Activated CD8-positive, alpha-beta T cell treated with anti-CD3 and anti-CD28 coated beads for 36 hours (primary cell): ENCODE results near the gene NOC2L. TPM values are rescaled to one million over a fixed set of nuclear protein-coding genes. Genes with fewer than 3 reads are reported as not detected.
"Not testable (repeated sequence)": the region's sequence is repeated elsewhere in the genome, so short reads cannot be mapped to it uniquely, and the experiment has no call there.

ENCODE experiments used
- ATAC-seq: fragments of 200-7000 bp; cut with Tn5 transposase; one replicate; pipeline ENCODE4 v1.10.0; 2021; ENCODE audit warnings: mild to moderate bottlenecking, moderate library complexity
- CTCF ChIA-PET: fragments of 350-600 bp; sonication (Branson Sonifier 250); formaldehyde crosslinking; loops from one replicate; lab custom pipeline; 2021; ENCODE audit warnings: antibody characterized with exemption; lab: Charles Lee
- POLR2A ChIA-PET: fragments of 350-600 bp; sonication (Branson Sonifier 250); formaldehyde crosslinking; loops from one replicate; lab custom pipeline; 2021; ENCODE audit warnings: antibody characterized with exemption; lab: Charles Lee
- DNase-seq: peaks from one replicate; pipeline ENCODE4 v3.0.0-alpha.2; 2020
- H3K27ac Mint-ChIP-seq: one replicate; pipeline ENCODE4 v1.8.0; 2021; ENCODE audit warnings: mild to moderate bottlenecking, mixed read lengths
- H3K27me3 Mint-ChIP-seq: one replicate; pipeline ENCODE4 v1.8.0; 2021; ENCODE audit warnings: mixed read lengths
- H3K36me3 Mint-ChIP-seq: one replicate; pipeline ENCODE4 v1.8.0; 2021; ENCODE audit warnings: low read depth, mixed read lengths
- H3K4me1 Mint-ChIP-seq: one replicate; pipeline ENCODE4 v1.8.0; 2021; ENCODE audit warnings: low read depth, mixed read lengths
- H3K4me3 Mint-ChIP-seq: one replicate; pipeline ENCODE4 v1.8.0; 2021; ENCODE audit warnings: mild to moderate bottlenecking, moderate library complexity, mixed read lengths
- H3K9me3 Mint-ChIP-seq: one replicate; pipeline ENCODE4 v1.8.0; 2021; ENCODE audit warnings: mixed read lengths
- intact Hi-C: fragments of 100-400 bp; cut with micrococcal nuclease; formaldehyde crosslinking; loops from one replicate; pipeline ENCODE4 v1.10.0; 2022
- total RNA-seq, 2 experiments: library from RNA; stranded (reverse); gene quantifications; one replicate each; pipeline ENCODE4 v1.2.3, GENCODE V29; 2021
- TF ChIP-seq, protein P1 (sequence below): fragments of 200-600 bp; IDR thresholded peaks from one replicate; pipeline ENCODE4 v1.8.0; 2022; ENCODE audit warnings: antibody characterized with exemption, mild to moderate bottlenecking

The NOC2L gene
- total RNA-seq, 2 experiments from 2014 or later = 138 to 139 TPM

DNA sequence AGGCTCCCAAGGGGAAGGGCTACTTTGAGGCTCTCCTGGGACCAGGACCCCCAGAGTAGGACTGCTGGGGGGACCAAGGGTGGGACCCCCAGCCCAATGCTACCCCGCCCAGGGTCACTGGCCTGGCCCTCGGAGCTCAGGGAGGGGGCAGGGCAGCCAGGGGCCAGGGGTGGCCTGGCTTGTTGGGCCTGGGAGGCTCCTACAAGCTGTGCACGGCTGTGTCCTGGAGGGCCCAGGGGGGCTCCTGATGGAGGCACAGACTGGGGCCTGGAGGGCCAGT lies 38.6 kb upstream of the NOC2L start:
- Mint-ChIP-seq H3K27ac (no peak overlapping the region), H3K4me1 (peaks cover 17% of the 10 kb centered on the region), H3K9me3 (peaks cover 1% of the 10 kb centered on the region), H3K27me3 (peaks cover 26% of the 10 kb centered on the region), H3K4me3 (no peak overlapping the region), H3K36me3 (peaks cover 2% of the 10 kb centered on the region)
- ChIA-PET CTCF (interaction anchor here (1.1 kb wide), 1 partner anchor 13 kb away, joined by 6 read pairs; no protein-coding TSS in a partner anchor), POLR2A (interaction anchor here (1.4 kb wide), 1 partner anchor 12 kb away, joined by 3 read pairs; no protein-coding TSS in a partner anchor)
- ATAC-seq = no peak
- TF ChIP-seq, protein P1, sequence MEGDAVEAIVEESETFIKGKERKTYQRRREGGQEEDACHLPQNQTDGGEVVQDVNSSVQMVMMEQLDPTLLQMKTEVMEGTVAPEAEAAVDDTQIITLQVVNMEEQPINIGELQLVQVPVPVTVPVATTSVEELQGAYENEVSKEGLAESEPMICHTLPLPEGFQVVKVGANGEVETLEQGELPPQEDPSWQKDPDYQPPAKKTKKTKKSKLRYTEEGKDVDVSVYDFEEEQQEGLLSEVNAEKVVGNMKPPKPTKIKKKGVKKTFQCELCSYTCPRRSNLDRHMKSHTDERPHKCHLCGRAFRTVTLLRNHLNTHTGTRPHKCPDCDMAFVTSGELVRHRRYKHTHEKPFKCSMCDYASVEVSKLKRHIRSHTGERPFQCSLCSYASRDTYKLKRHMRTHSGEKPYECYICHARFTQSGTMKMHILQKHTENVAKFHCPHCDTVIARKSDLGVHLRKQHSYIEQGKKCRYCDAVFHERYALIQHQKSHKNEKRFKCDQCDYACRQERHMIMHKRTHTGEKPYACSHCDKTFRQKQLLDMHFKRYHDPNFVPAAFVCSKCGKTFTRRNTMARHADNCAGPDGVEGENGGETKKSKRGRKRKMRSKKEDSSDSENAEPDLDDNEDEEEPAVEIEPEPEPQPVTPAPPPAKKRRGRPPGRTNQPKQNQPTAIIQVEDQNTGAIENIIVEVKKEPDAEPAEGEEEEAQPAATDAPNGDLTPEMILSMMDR = no peak
- intact Hi-C loops = no loop called here
- no peak for DNase-seq

DNA sequence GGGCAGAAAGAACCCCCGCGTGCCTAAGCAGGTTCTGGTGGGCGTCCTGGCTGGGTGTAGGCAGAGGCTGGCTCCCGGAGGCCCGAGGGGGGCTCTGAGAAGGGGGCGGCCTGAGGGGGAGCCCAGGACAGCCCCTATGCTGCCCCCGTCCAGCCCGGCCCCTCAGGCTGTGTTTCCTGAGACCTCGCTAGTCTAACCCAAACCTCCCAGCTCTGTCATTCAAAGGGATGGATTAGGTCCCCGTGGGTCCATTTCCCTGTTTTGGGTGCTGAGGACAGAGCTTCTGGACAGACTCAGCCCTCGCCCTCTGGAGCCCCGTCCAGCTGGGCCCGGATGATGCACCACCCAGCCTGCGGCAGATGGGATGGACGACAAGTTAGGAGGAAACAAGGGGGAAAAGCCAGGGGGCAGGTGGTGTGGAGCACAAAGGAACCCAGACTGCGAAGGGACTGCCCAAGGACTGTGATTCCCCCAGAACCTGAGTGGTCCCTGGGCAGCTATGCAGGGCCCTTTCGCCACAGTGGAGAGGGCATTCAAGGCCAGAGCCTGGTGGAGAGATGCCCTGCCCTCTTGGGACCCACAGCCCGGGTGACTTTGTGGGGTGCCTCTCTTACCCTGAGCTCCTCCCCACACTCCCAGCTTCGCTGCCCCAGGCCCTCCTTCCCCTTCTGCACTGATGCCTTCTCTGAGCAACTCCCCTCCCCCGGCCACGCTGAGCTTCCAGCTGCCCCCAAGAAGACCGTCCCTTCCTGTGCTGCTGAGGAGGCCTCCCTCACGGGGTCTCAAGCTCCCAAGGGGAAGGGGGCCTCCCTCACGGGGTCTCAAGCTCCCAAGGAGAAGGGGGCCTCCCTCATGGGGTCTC lies 38.0 kb upstream of the NOC2L start:
- ChIA-PET CTCF (interaction anchor here (1.1 kb wide), 1 partner anchor 13 kb away, joined by 6 read pairs; no protein-coding TSS in a partner anchor), POLR2A (interaction anchor here (1.4 kb wide), 1 partner anchor 12 kb away, joined by 3 read pairs; no protein-coding TSS in a partner anchor)
- DNase-seq (no peak), ATAC-seq (no peak)
- Mint-ChIP-seq H3K27me3 (peaks cover 25% of the 10 kb centered on the region), H3K36me3 (peaks cover 2% of the 10 kb centered on the region), H3K4me3 (no peak overlapping the region), H3K9me3 (peaks cover 4% of the 10 kb centered on the region), H3K4me1 (peaks cover 20% of the 10 kb centered on the region), H3K27ac (no peak overlapping the region)
- TF ChIP-seq, protein P1 = no peak
- intact Hi-C loops = no loop called here

DNA sequence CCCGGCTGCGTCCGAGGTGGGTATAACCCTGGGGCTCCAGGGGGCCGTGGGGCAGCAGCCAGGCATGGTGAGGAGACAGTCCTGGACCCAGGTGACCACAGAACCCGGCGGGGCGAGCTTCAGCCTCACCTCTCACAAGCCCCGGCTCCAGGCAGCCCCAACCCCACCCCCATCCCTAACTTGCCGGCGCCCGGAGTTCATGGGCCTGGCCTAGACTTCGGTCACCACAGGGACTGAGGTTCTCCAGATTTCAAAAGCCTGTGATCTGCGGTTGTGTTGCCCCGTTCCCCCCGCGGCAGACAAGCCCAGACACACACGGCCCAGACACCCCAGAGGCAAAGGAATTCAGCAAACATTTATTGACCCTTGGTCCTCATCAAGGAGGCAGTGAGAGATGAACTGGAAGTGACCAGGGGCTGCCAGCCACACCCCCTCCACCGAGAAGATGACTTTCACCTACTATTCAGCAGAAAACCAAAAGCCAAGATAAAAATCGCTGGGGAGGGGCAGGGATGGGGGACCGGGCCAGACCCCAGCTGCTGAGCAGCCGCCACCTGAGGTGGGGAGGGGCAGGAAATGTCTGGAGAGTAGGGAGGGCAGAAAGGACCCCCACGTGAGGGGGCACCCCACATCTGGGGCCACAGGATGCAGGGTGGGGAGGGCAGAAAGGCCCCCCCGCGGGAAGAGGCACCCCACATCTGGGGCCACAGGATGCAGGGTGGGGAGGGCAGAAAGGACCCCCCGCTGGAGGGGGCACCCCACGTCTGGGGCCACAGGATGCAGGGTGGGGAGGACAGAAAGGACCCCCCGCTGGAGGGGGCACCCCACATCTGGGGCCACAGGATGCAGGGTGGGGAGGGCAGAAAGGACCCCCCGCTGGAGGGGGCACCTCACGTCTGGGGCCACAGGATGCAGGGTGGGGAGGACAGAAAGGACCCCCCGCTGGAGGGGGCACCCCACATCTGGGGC lies 36.9 kb upstream of the NOC2L start:
- CTCF ChIA-PET = interaction anchor here (4.2 kb wide), 1 partner anchor 12 kb away, joined by 37 read pairs; no protein-coding TSS in a partner anchor
- Mint-ChIP-seq H3K4me1 (peaks cover 26% of the 10 kb centered on the region), H3K27ac (no peak overlapping the region), H3K9me3 (peaks cover 4% of the 10 kb centered on the region), H3K4me3 (no peak overlapping the region), H3K27me3 (peaks cover 28% of the 10 kb centered on the region), H3K36me3 (peaks cover 2% of the 10 kb centered on the region)
- POLR2A ChIA-PET = interaction anchor here (0.7 to 1.4 kb wide), 3 partner anchors 10 to 13 kb away, joined by 3 to 4 read pairs (median 3); no protein-coding TSS in a partner anchor
- no peak for DNase-seq
- ATAC-seq = no peak
- intact Hi-C loops = no loop called here
- TF ChIP-seq, protein P1 = no peak

DNA sequence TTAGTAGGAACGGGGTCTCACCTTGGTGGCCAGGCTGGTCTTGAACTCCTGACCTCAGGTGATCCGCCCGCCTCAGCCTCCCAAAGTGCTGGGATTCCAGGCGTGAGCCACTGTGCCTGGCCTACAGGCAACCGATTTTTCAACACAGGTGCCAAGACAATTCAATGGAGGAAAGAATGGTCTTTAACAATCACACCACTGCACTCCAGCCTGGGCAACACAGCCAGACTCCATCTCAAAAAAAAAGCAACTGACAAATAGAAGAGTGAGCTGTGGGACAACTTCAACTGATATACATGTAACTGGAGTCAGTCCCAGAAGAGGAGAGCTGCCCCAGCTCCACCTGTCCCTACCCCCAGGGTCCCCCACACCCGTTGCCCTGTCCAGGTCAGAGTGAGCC lies 35.5 kb upstream of the NOC2L start:
- Mint-ChIP-seq H3K27me3 (peaks cover 32% of the 10 kb centered on the region), H3K4me1 (peaks cover 22% of the 10 kb centered on the region)
- POLR2A ChIA-PET = interaction anchor here (0.6 to 0.7 kb wide), 2 partner anchors 63 to 765 kb away, joined by 3 read pairs; no protein-coding TSS in a partner anchor
- H3K27ac Mint-ChIP-seq, intact Hi-C loops, H3K36me3 Mint-ChIP-seq, H3K4me3 Mint-ChIP-seq, ATAC-seq, DNase-seq, H3K9me3 Mint-ChIP-seq: not testable (repeated sequence)
- CTCF ChIA-PET = interaction anchor here (1.2 to 4.2 kb wide), 5 partner anchors 8 to 128 kb away, joined by 3 to 37 read pairs (median 7); no protein-coding TSS in a partner anchor
